ENCODE data around the gene ABTB1. TPM values are rescaled to one million over a fixed set of nuclear protein-coding genes. Genes with fewer than 3 reads are reported as not detected.

The ABTB1 gene
- total RNA-seq, 1 experiment from 2014 or later, result 12.5 TPM

DNA sequence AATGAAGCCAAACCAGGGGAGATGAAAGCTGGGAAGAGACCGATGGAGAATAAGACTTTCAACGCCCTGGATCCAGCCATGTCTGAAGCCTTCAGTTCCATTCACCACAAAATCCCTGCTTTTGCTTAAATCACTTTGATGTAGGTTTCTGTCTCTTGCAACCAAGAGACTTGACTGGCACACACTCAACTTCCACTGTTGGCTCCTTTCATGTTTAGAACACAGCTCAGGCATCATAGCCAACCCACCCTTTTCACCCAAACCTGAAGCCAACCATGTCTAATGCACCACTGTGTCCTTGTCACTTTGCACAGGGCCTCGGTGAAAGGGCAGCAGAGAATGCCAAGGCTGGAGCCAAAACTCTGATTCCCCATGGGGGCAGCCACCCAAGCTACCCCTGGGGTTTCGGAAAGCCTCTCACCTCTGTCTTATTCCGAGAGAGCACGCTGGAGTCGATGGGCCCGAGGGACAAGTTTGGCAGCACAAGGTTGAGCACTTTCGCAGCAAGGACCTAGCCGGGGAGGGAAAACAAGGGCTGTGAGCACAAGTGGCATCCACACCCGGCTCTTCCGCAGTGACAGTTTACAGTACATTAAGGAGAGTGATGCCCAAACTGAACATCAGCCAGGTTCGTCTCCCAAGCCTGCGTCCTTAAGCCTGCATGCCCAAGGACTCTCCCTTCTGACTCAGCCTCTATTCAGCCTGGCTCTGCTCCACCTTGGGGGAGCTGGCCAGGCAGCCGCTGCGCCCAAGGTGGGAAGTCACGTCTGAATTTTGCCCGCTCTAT is 37.6 kb downstream of the ABTB1 start:
- H3K4me3 Mint-ChIP-seq, result no peak overlapping the region
- ChIA-PET POLR2A (no interaction called here), CTCF (interaction anchor here (0.8 to 1.9 kb wide), 5 partner anchors 14 to 135 kb away, joined by 3 to 10 read pairs (median 5); no protein-coding TSS in a partner anchor)
- H3K36me3 Mint-ChIP-seq, result no peaks in the 10 kb centered on the region
- H3K27me3 Mint-ChIP-seq (ENCODE audit: low read depth), result no peaks in the 10 kb centered on the region; the same call in 1 of the 2 replicates
- peaks cover 35% of the 10 kb centered on the region for H3K4me1 Mint-ChIP-seq
- DNase-seq (ENCODE audit: low spot score) (no peak), ATAC-seq (no peak)
- no peaks in the 10 kb centered on the region for H3K9me3 Mint-ChIP-seq
- H3K27ac Mint-ChIP-seq, result no peak overlapping the region
- TF ChIP-seq NR1H2 (CRISPR knock-in tag; IDR thresholded peaks at IDR 0.05) (no peak), ZNF423 (CRISPR knock-in tag; IDR thresholded peaks at IDR 0.05) (no peak), JUN (CRISPR knock-in tag; IDR thresholded peaks at IDR 0.05) (no peak), ELF4 (CRISPR knock-in tag; IDR thresholded peaks at IDR 0.05; ENCODE audit: low read depth) (no peak), NR2C2 (CRISPR knock-in tag; IDR thresholded peaks at IDR 0.05) (no peak), GRHL2 (CRISPR knock-in tag; IDR thresholded peaks at IDR 0.05; ENCODE audit: insufficient replicate concordance, severe bottlenecking) (no peak), MYBL2 (CRISPR knock-in tag; IDR thresholded peaks at IDR 0.05) (no peak), ZNF263 (CRISPR knock-in tag; IDR thresholded peaks at IDR 0.05; ENCODE audit: low read depth) (no peak), ZNF317 (CRISPR knock-in tag; IDR thresholded peaks at IDR 0.05; ENCODE audit: borderline replicate concordance, low read depth) (no peak), ESRRA (CRISPR knock-in tag; IDR thresholded peaks at IDR 0.05; ENCODE audit: borderline replicate concordance) (no peak)
- TF ChIP-seq, protein P1, sequence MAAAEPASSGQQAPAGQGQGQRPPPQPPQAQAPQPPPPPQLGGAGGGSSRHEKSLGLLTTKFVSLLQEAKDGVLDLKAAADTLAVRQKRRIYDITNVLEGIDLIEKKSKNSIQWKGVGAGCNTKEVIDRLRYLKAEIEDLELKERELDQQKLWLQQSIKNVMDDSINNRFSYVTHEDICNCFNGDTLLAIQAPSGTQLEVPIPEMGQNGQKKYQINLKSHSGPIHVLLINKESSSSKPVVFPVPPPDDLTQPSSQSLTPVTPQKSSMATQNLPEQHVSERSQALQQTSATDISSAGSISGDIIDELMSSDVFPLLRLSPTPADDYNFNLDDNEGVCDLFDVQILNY (CRISPR knock-in tag; IDR thresholded peaks at IDR 0.05), result no peak
- TF ChIP-seq, protein P2, sequence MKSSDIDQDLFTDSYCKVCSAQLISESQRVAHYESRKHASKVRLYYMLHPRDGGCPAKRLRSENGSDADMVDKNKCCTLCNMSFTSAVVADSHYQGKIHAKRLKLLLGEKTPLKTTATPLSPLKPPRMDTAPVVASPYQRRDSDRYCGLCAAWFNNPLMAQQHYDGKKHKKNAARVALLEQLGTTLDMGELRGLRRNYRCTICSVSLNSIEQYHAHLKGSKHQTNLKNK (CRISPR knock-in tag; IDR thresholded peaks at IDR 0.05), result no peak
- TF ChIP-seq, protein P3, sequence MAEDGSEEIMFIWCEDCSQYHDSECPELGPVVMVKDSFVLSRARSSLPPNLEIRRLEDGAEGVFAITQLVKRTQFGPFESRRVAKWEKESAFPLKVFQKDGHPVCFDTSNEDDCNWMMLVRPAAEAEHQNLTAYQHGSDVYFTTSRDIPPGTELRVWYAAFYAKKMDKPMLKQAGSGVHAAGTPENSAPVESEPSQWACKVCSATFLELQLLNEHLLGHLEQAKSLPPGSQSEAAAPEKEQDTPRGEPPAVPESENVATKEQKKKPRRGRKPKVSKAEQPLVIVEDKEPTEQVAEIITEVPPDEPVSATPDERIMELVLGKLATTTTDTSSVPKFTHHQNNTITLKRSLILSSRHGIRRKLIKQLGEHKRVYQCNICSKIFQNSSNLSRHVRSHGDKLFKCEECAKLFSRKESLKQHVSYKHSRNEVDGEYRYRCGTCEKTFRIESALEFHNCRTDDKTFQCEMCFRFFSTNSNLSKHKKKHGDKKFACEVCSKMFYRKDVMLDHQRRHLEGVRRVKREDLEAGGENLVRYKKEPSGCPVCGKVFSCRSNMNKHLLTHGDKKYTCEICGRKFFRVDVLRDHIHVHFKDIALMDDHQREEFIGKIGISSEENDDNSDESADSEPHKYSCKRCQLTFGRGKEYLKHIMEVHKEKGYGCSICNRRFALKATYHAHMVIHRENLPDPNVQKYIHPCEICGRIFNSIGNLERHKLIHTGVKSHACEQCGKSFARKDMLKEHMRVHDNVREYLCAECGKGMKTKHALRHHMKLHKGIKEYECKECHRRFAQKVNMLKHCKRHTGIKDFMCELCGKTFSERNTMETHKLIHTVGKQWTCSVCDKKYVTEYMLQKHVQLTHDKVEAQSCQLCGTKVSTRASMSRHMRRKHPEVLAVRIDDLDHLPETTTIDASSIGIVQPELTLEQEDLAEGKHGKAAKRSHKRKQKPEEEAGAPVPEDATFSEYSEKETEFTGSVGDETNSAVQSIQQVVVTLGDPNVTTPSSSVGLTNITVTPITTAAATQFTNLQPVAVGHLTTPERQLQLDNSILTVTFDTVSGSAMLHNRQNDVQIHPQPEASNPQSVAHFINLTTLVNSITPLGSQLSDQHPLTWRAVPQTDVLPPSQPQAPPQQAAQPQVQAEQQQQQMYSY (CRISPR knock-in tag; IDR thresholded peaks at IDR 0.05), result no peak
- TF ChIP-seq, protein P4, sequence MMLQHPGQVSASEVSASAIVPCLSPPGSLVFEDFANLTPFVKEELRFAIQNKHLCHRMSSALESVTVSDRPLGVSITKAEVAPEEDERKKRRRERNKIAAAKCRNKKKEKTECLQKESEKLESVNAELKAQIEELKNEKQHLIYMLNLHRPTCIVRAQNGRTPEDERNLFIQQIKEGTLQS (CRISPR knock-in tag; conservative IDR thresholded peaks at IDR 0.05), result no peak
- TF ChIP-seq, protein P5, sequence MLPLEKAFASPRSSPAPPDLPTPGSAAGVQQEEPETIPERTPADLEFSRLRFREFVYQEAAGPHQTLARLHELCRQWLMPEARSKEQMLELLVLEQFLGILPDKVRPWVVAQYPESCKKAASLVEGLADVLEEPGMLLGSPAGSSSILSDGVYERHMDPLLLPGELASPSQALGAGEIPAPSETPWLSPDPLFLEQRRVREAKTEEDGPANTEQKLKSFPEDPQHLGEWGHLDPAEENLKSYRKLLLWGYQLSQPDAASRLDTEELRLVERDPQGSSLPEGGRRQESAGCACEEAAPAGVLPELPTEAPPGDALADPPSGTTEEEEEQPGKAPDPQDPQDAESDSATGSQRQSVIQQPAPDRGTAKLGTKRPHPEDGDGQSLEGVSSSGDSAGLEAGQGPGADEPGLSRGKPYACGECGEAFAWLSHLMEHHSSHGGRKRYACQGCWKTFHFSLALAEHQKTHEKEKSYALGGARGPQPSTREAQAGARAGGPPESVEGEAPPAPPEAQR (CRISPR knock-in tag; IDR thresholded peaks at IDR 0.05), result no peak
- TF ChIP-seq, protein P6, sequence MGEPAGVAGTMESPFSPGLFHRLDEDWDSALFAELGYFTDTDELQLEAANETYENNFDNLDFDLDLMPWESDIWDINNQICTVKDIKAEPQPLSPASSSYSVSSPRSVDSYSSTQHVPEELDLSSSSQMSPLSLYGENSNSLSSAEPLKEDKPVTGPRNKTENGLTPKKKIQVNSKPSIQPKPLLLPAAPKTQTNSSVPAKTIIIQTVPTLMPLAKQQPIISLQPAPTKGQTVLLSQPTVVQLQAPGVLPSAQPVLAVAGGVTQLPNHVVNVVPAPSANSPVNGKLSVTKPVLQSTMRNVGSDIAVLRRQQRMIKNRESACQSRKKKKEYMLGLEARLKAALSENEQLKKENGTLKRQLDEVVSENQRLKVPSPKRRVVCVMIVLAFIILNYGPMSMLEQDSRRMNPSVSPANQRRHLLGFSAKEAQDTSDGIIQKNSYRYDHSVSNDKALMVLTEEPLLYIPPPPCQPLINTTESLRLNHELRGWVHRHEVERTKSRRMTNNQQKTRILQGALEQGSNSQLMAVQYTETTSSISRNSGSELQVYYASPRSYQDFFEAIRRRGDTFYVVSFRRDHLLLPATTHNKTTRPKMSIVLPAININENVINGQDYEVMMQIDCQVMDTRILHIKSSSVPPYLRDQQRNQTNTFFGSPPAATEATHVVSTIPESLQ (CRISPR knock-in tag; IDR thresholded peaks at IDR 0.05), result no peak
